Mammary microvascular endothelial cell (primary cell): ENCODE measurements around the gene COX19. TPM values are rescaled to one million over a fixed set of nuclear protein-coding genes. Genes with fewer than 3 reads are reported as not detected.

Experiments
- total RNA-seq: library from RNA; depleted of rRNA; stranded (reverse); fragments of >200 nt; gene quantifications from 2 replicates; pipeline ENCODE4 v1.2.3, GENCODE V29; 2015

The COX19 gene
- total RNA-seq, result 4.3 and 8.8 TPM in 2 replicates

GRCh38 chr7:974820-975681 is at the start of gene COX19:
Gene COX19, minus strand, starts transcription at chr7:975549. Its CDS starts 40 bp downstream, at chr7:975509.

GRCh38 chr7:983004-983615 is 7.8 kb upstream of the COX19 start, which contains the start of gene CYP2W1:
Gene CYP2W1, plus strand, starts transcription at chr7:983181. Its CDS starts 31 bp downstream, at chr7:983212.

GRCh38 chr7:954330-955238 is 20.8 kb downstream of the COX19 start, which contains the start of gene ADAP1:
Gene ADAP1, minus strand, starts transcription at chr7:954680. Its CDS starts 203 bp downstream, at chr7:954477.

Other genes starting within 250 kb of the COX19 start
- gene DNAAF5, start 248.8 kb downstream of the COX19 start, total RNA-seq, result 50.1 and 50.8 TPM in 2 replicates
- 19.6 and 20.1 TPM in 2 replicates for gene PRKAR1B, start 248.3 kb downstream of the COX19 start, total RNA-seq
- gene SUN1, start 143.1 kb downstream of the COX19 start, total RNA-seq, result 125 and 141 TPM in 2 replicates
- 35.6 and 37.8 TPM in 2 replicates for gene GET4, start 99.0 kb downstream of the COX19 start, total RNA-seq
- 0.44 and 5.9 TPM in 2 replicates for gene ADAP1, start 20.9 kb downstream of the COX19 start, total RNA-seq
- not detected in 2 replicates for gene CYP2W1, start 7.6 kb upstream of the COX19 start, total RNA-seq
- 7.8 TPM in 2 replicates for gene GPR146, start 69.0 kb upstream of the COX19 start, total RNA-seq
- 0.79 and 2.0 TPM in 2 replicates for gene GPER1, start 112.6 kb upstream of the COX19 start, total RNA-seq
- 24.1 and 25.5 TPM in 2 replicates for gene ZFAND2A, start 184.6 kb upstream of the COX19 start, total RNA-seq